Sigmoid colon (tissue), 4 donors: ENCODE data around the gene GABRB1.

Experiments
- CTCF ChIP-seq, 4 experiments: fragments of 450-650 bp in 3 of 4; fragments of 200-600 bp in 1 of 4; IDR thresholded peaks; one replicate each; pipeline ENCODE4 v1.5.1; 2016 to 2019; ENCODE audit warnings: antibody characterized with exemption in 4 of 4, mild to moderate bottlenecking in 3 of 4, moderate library complexity in 2 of 4
- EP300 ChIP-seq, 4 donors: sonication (generic); formaldehyde crosslinking; IDR thresholded peaks; one replicate each; pipeline ENCODE4 v1.6.1; 2017; ENCODE audit warnings: antibody characterized with exemption in 4 of 4
- POLR2A ChIP-seq, 2 donors: fragments of 450-650 bp; IDR thresholded peaks; one replicate each; pipeline ENCODE4 v1.6.1; 2016; ENCODE audit warnings: antibody characterized with exemption in 2 of 2, mild to moderate bottlenecking in 2 of 2, moderate library complexity in 2 of 2
- POLR2AphosphoS5 ChIP-seq, 4 donors: sonication (generic); formaldehyde crosslinking; IDR thresholded peaks; one replicate each; pipeline ENCODE4 v1.6.1; 2017; ENCODE audit warnings: antibody characterized with exemption in 4 of 4

- no peak for TF ChIP-seq CTCF (IDR thresholded peaks at IDR 0.05)
- no peak for TF ChIP-seq POLR2A (IDR thresholded peaks at IDR 0.05)
- no peak for TF ChIP-seq EP300 (IDR thresholded peaks at IDR 0.05)
- no peak for TF ChIP-seq POLR2AphosphoS5 (IDR thresholded peaks at IDR 0.05)
Observed at GRCh38 chr4:47390428-47391125, 359.2 kb downstream of the GABRB1 start.
